K562 (cell line): ENCODE measurements around the gene EIF3K. TPM values are rescaled to one million over a fixed set of nuclear protein-coding genes. Genes with fewer than 3 reads are reported as not detected.

Experiments
- ARNT ChIP-seq, 2 experiments: fragments of 450-650 bp; IDR thresholded peaks; 2 replicates each; pipeline ENCODE4 v1.6.1; 2016; ENCODE audit warnings: mild to moderate bottlenecking in 1 of 2
- CREM ChIP-seq: IDR thresholded peaks from 2 replicates; pipeline ENCODE4 v1.6.1; 2014; ENCODE audit warnings: antibody characterized with exemption, low read depth
- DIDO1 ChIP-seq: fragments of 450-650 bp; IDR thresholded peaks from 2 replicates; pipeline ENCODE4 v1.6.1; 2016; ENCODE audit warnings: low read depth, missing biosample characterization, missing genetic modification characterization
- FOXK2 ChIP-seq, 2 experiments: fragments of 450-650 bp; IDR thresholded peaks in 1 of 2; conservative IDR thresholded peaks in 1 of 2; 2 replicates each; pipeline ENCODE4 v1.6.1; 2016; ENCODE audit warnings: low read depth in 2 of 2, mild to moderate bottlenecking in 1 of 2
- KDM4B ChIP-seq, 2 experiments: fragments of 450-650 bp in 1 of 2; sonication (generic) in 1 of 2; IDR thresholded peaks; 2 replicates each; pipeline ENCODE4 v1.6.1; 2016 to 2017; ENCODE audit warnings: borderline replicate concordance in 2 of 2, antibody characterized with exemption in 1 of 2, low read depth in 1 of 2, mild to moderate bottlenecking in 1 of 2
- NFXL1 ChIP-seq: fragments of 450-650 bp; formaldehyde crosslinking; IDR thresholded peaks from 2 replicates; pipeline ENCODE4 v1.4.0; 2021; ENCODE audit warnings: mild to moderate bottlenecking
- TRIM28 ChIP-seq: fragments of 450-650 bp; IDR thresholded peaks from 2 replicates; pipeline ENCODE4 v1.6.1; 2017
- ZNF764 ChIP-seq: fragments of 250-450 bp; sonication (Bioruptor Pico); IDR thresholded peaks from 2 replicates; pipeline ENCODE4 v1.4.0; 2020; ENCODE audit warnings: low read depth, mild to moderate bottlenecking, moderate library complexity
- polyA plus RNA-seq, 8 experiments: library from polyadenylated mRNA; depleted of rRNA in 4 of 8; stranded (reverse) in 5 of 8; unstranded in 3 of 8; fragments of >200 nt; fragmentation: Nextera tagmentation in 2 of 8; fragmentation: Illumina TruSeq in 1 of 8; extraction: Ambion mirVana in 2 of 8; extraction: Trizol in 1 of 8; gene quantifications; 2 replicates each; pipeline versions ENCODE4 v1.2.1 to v1.2.3, GENCODE V29; 2011 to 2014; ENCODE audit warnings: inconsistent platforms in 1 of 8, missing spikeins in 1 of 8
- total RNA-seq, 7 experiments: library from RNA; depleted of rRNA in 6 of 7; stranded (reverse); fragments of >200 nt in 6 of 7; fragmentation: Illumina TruSeq in 2 of 7; extraction: Trizol in 2 of 7; gene quantifications; 2 replicates each; pipeline versions ENCODE4 v1.2.1 to v1.2.3, GENCODE V29; 2011 to 2021; ENCODE audit warnings: low replicate concordance in 1 of 7
- TF ChIP-seq, protein P1 (sequence below): fragments of 250-450 bp; sonication (Bioruptor Pico); IDR thresholded peaks from 2 replicates; pipeline ENCODE4 v1.4.0; 2020
- TF ChIP-seq, protein P2 (sequence below): fragments of 450-650 bp; formaldehyde crosslinking; IDR thresholded peaks from 2 replicates; pipeline ENCODE4 v1.4.0; 2020; ENCODE audit warnings: mild to moderate bottlenecking, moderate library complexity
- TF ChIP-seq, protein P3 (sequence below): sonication (generic); formaldehyde crosslinking; IDR thresholded peaks from 2 replicates; pipeline ENCODE4 v1.8.0; 2023; ENCODE audit warnings: missing genetic modification reagents, mild to moderate bottlenecking, borderline replicate concordance
- TF ChIP-seq, protein P4 (sequence below), 2 experiments: fragments of 200-800 bp in 1 of 2; sonication (Bioruptor generic) in 1 of 2; sonication (generic) in 1 of 2; formaldehyde crosslinking in 1 of 2; IDR thresholded peaks in 1 of 2; conservative IDR thresholded peaks in 1 of 2; 2 replicates each; pipeline versions ENCODE4 v1.5.0 to v1.6.1; 2016 to 2020; ENCODE audit warnings: missing compliant biosample characterization in 1 of 2, missing genetic modification characterization in 1 of 2, missing genetic modification reagents in 1 of 2

EIF3K gene
- total and polyA plus RNA-seq, 9 of the 15 experiments (the other 6 are each of a cell fraction or from before 2014, with no cell fraction given): 387 to 1,827 (median 733) TPM

DNA sequence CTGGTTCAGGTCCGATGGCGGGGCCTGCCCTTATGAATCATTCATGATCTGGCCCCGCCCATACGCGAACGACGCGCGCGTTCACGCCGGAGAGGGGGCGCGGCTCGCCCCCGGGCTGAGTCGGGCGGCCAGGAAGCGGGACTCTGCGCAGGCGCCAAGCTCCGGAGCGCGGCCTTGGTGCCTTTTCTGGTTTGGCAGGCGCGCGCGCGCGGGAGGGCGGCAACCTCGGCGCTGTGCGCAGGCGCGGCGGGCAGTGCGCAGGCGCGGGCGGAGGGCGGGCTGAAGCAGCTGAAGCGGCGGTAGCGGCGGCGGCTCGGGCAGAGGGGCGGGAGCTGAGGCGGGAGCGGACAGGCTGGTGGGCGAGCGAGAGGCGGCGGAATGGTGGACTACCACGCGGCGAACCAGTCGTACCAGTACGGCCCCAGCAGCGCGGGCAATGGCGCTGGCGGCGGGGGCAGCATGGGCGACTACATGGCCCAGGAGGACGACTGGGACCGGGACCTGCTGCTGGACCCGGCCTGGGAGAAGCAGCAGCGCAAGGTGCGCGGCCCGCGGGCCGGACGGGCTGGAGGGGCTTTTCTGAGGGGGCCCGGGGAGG is 28.5 kb downstream of the EIF3K start, which contains the start of gene ACTN4 (continued):
- TF ChIP-seq, protein P1, sequence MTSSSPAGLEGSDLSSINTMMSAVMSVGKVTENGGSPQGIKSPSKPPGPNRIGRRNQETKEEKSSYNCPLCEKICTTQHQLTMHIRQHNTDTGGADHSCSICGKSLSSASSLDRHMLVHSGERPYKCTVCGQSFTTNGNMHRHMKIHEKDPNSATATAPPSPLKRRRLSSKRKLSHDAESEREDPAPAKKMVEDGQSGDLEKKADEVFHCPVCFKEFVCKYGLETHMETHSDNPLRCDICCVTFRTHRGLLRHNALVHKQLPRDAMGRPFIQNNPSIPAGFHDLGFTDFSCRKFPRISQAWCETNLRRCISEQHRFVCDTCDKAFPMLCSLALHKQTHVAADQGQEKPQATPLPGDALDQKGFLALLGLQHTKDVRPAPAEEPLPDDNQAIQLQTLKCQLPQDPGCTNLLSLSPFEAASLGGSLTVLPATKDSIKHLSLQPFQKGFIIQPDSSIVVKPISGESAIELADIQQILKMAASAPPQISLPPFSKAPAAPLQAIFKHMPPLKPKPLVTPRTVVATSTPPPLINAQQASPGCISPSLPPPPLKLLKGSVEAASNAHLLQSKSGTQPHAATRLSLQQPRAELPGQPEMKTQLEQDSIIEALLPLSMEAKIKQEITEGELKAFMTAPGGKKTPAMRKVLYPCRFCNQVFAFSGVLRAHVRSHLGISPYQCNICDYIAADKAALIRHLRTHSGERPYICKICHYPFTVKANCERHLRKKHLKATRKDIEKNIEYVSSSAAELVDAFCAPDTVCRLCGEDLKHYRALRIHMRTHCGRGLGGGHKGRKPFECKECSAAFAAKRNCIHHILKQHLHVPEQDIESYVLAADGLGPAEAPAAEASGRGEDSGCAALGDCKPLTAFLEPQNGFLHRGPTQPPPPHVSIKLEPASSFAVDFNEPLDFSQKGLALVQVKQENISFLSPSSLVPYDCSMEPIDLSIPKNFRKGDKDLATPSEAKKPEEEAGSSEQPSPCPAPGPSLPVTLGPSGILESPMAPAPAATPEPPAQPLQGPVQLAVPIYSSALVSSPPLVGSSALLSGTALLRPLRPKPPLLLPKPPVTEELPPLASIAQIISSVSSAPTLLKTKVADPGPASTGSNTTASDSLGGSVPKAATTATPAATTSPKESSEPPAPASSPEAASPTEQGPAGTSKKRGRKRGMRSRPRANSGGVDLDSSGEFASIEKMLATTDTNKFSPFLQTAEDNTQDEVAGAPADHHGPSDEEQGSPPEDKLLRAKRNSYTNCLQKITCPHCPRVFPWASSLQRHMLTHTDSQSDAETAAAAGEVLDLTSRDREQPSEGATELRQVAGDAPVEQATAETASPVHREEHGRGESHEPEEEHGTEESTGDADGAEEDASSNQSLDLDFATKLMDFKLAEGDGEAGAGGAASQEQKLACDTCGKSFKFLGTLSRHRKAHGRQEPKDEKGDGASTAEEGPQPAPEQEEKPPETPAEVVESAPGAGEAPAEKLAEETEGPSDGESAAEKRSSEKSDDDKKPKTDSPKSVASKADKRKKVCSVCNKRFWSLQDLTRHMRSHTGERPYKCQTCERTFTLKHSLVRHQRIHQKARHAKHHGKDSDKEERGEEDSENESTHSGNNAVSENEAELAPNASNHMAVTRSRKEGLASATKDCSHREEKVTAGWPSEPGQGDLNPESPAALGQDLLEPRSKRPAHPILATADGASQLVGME (CRISPR knock-in tag): no peak
- TF ChIP-seq DIDO1: no peak
- TF ChIP-seq NFXL1 (CRISPR knock-in tag): no peak
- TF ChIP-seq FOXK2 (conservative IDR thresholded peaks at IDR 0.05 in 1 of 2, IDR thresholded peaks at IDR 0.05 in 1 of 2; ENCODE audit: low read depth in 2 of 2): no peak
- TF ChIP-seq TRIM28: no peak
- no peak for TF ChIP-seq ARNT (IDR thresholded peaks at IDR 0.05)
- no peak for TF ChIP-seq KDM4B (IDR thresholded peaks at IDR 0.05; ENCODE audit: borderline replicate concordance in 2 of 2, low read depth in 1 of 2)
- TF ChIP-seq, protein P2, sequence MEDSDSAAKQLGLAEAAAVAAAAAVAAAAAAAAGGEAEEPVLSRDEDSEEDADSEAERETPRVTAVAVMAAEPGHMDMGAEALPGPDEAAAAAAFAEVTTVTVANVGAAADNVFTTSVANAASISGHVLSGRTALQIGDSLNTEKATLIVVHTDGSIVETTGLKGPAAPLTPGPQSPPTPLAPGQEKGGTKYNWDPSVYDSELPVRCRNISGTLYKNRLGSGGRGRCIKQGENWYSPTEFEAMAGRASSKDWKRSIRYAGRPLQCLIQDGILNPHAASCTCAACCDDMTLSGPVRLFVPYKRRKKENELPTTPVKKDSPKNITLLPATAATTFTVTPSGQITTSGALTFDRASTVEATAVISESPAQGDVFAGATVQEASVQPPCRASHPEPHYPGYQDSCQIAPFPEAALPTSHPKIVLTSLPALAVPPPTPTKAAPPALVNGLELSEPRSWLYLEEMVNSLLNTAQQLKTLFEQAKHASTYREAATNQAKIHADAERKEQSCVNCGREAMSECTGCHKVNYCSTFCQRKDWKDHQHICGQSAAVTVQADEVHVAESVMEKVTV (CRISPR knock-in tag): no peak
- TF ChIP-seq, protein P3, sequence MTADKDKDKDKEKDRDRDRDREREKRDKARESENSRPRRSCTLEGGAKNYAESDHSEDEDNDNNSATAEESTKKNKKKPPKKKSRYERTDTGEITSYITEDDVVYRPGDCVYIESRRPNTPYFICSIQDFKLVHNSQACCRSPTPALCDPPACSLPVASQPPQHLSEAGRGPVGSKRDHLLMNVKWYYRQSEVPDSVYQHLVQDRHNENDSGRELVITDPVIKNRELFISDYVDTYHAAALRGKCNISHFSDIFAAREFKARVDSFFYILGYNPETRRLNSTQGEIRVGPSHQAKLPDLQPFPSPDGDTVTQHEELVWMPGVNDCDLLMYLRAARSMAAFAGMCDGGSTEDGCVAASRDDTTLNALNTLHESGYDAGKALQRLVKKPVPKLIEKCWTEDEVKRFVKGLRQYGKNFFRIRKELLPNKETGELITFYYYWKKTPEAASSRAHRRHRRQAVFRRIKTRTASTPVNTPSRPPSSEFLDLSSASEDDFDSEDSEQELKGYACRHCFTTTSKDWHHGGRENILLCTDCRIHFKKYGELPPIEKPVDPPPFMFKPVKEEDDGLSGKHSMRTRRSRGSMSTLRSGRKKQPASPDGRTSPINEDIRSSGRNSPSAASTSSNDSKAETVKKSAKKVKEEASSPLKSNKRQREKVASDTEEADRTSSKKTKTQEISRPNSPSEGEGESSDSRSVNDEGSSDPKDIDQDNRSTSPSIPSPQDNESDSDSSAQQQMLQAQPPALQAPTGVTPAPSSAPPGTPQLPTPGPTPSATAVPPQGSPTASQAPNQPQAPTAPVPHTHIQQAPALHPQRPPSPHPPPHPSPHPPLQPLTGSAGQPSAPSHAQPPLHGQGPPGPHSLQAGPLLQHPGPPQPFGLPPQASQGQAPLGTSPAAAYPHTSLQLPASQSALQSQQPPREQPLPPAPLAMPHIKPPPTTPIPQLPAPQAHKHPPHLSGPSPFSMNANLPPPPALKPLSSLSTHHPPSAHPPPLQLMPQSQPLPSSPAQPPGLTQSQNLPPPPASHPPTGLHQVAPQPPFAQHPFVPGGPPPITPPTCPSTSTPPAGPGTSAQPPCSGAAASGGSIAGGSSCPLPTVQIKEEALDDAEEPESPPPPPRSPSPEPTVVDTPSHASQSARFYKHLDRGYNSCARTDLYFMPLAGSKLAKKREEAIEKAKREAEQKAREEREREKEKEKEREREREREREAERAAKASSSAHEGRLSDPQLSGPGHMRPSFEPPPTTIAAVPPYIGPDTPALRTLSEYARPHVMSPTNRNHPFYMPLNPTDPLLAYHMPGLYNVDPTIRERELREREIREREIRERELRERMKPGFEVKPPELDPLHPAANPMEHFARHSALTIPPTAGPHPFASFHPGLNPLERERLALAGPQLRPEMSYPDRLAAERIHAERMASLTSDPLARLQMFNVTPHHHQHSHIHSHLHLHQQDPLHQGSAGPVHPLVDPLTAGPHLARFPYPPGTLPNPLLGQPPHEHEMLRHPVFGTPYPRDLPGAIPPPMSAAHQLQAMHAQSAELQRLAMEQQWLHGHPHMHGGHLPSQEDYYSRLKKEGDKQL (CRISPR knock-in tag): no peak
- TF ChIP-seq ZNF764 (CRISPR knock-in tag): no peak
- TF ChIP-seq CREM: peak; percentile 7; the same call in 1 of the 2 replicates
- TF ChIP-seq, protein P4, sequence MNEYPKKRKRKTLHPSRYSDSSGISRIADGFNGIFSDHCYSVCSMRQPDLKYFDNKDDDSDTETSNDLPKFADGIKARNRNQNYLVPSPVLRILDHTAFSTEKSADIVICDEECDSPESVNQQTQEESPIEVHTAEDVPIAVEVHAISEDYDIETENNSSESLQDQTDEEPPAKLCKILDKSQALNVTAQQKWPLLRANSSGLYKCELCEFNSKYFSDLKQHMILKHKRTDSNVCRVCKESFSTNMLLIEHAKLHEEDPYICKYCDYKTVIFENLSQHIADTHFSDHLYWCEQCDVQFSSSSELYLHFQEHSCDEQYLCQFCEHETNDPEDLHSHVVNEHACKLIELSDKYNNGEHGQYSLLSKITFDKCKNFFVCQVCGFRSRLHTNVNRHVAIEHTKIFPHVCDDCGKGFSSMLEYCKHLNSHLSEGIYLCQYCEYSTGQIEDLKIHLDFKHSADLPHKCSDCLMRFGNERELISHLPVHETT (CRISPR knock-in tag; conservative IDR thresholded peaks at IDR 0.05 in 1 of 2, IDR thresholded peaks at IDR 0.05 in 1 of 2): peak in 1 of 2 experiments; percentile 88; a peak in 2 of 4 replicates
